ENCODE data around the gene TMEM126B. TPM values are rescaled to one million over a fixed set of nuclear protein-coding genes. Genes with fewer than 3 reads are reported as not detected.

Gene TMEM126B
- polyA plus RNA-seq, 4 donors, result 57.7 to 67.4 (median 62.7) TPM

DNA sequence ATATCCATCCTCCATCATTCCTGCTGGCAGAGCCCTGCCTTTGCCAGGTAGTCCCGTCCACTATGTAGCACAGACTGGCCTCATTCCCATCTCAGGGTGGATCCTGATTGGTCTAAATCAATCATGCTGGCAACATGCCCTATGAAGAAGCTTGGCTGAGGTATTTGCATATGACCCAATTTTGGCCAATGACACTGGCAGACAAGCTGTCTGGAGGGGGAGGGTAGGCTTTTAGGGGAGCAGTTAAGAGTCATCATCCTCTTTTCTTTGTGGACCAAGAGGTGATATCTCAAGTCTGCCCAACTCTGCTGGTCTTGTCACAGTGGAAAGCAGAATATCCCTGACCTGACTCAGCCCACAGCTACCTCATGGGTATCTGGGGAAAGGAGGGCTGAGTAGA lies 52.5 kb downstream of the TMEM126B start:
- no peak for DNase-seq (ENCODE audit: low read depth in 4 of 4, low spot score in 3 of 4)

DNA sequence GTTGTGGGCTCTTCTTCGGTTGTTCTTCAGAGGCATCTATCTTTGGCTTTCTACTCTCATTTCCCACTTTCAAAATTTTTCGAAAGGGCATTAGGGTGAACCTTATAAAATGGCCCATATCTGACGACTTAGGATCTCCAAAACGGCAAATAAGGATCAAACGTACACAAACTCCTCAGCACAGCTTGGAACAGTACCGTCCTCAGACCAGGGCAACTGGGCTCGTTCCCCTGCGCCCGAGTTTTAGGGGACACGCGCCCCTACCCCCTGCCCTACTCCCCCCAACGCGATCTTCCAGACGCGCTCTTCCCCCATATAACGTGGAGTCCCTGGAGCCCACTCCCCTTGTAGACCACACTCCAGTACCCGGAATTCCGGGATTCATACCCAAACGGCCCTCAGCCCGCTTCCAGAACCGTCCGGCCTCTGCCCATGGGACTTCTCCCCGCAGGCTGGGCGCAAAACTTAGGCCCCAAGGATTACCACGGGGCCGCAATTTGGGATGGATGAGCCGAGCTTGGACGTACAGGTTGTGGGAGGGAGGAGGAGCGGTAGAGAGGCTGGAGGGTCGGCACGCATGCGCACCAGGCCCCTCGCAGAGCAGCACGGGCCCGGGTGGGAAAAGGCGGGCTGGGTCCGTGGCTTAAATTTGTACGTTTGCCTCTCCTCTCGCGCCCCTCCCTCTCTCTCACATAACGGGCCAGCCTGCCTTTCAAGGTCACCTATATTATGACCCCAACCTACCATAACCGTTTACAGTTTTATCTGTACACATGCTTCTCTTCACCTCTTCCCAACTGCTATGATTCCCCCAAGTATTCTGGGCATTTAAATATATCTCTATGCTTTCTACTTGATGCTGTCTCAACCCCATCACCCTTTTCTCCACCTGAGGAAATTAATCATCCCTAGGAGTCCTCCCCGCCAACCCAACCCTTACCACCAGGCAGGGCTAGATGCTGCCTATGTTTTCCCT lies 54.2 kb downstream of the TMEM126B start:
- peak in 3 of 4 donors; percentile 48 to 72 (median 53) for DNase-seq (ENCODE audit: low read depth in 4 of 4, low spot score in 3 of 4)

DNA sequence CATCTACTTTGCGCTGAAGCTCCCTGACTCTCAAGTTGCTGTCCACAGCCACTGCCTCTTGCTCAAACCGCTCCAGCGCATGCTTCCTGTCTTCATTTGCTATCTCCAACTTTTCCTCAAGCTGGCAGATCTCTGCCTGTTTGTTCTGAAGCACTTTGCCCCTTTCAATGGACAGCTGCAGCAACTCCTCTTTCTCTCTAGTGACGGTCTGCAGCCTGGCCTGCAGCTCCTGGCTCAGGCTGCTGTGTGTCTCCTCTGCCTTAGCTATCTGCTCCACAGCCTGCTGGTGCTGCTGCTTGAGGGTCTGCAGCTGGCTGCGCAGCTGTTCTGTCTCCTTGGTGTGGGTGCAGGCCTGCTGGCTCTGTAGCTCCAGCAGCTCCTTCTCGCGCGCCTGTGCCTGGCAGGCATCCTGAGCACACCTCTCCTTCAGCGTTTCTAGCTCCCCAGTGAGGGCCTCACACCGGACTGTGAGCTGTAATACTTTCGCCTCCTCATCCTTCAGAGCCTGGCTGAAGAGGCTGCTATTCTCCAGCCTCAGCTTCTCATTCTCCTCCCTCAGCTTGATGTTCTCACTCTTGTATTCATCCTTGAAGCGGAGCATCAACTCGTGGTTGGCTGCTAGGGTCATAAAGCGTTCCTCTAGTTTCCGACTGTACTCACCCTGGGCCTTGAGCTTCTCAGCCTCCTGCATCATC lies 56.9 kb downstream of the TMEM126B start:
- peak in 3 of 4 donors; percentile 61 to 62 (median 61) for DNase-seq (ENCODE audit: low read depth in 4 of 4, low spot score in 3 of 4)

DNA sequence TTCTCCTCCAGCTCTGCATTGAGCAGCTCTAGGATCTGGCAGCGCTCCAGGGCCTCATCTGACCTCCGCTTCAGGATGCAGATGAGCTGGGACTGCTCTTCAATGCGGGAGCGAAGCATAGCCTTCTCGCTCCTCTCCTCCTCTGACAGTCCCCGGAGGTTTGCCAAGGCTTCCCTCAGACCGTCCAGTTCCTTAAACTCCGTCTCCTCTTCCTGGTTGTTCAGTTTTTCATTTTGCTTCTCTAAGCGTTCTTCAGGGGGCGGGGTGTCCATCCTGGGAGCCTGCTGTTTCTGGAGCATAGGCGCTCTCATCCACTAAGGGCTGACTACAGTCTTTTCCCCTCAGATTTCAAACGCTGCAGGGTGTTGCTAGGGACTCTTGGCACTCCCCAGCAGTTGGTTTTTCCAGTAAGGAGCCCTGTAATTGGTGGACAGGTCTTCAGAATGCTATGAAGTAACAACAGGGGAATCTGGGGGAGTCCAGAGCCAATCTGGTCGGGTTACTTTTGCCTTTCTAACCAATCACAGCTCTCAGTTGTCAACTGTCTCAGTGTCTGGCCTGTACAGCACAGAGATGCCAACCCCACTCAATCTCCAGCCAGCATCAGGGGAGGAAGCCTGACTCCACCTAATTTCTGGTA lies 57.5 kb downstream of the TMEM126B start, which contains the start of gene CCDC89:
TSS of gene CCDC89 (minus strand) at position 376 of the 640 bp plus-strand sequence. CDS start at position 311, 65 bp downstream.
- DNase-seq (ENCODE audit: low read depth in 4 of 4, low spot score in 3 of 4), result peak; percentile 50 to 88 (median 86)

Other genes starting within 250 kb of the TMEM126B start
- gene DLG2, start 1.2 kb upstream of the TMEM126B start, polyA plus RNA-seq (ENCODE audit: insufficient read length in 4 of 4), result 10 to 100 TPM; 12.8 to 14.2 (median 13.7) TPM
- gene TMEM126A, start 19.4 kb downstream of the TMEM126B start, polyA plus RNA-seq (ENCODE audit: insufficient read length in 4 of 4), result 10 to 100 TPM; 32.6 to 36.4 (median 34.3) TPM
- gene CREBZF, start 36.5 kb downstream of the TMEM126B start, polyA plus RNA-seq (ENCODE audit: insufficient read length in 4 of 4), result 100 to 1,000 TPM; 100 to 125 (median 118) TPM
- gene CCDC89, start 57.6 kb downstream of the TMEM126B start, polyA plus RNA-seq (ENCODE audit: insufficient read length in 4 of 4), result 1 to 10 TPM; 3.0 to 5.0 (median 3.9) TPM
- 10 to 100 TPM; 64.1 to 85.4 (median 73.8) TPM for gene SYTL2, start 182.5 kb downstream of the TMEM126B start, polyA plus RNA-seq (ENCODE audit: insufficient read length in 4 of 4)
- under 1 TPM in 2 of 4 donors, not detected in 2; 0.05 to 0.11 TPM for gene CCDC83, start 226.8 kb downstream of the TMEM126B start, polyA plus RNA-seq (ENCODE audit: insufficient read length in 4 of 4)